Measurements from ENCODE around the gene ENDOU. TPM values are rescaled to one million over a fixed set of nuclear protein-coding genes. Genes with fewer than 3 reads are reported as not detected.

The ENDOU gene
- total and polyA plus RNA-seq, 9 donors = 0.69 to 3.6 (median 1.4) TPM

- WGBS, 3 donors = 0 to 1% (median 0%) methylated on average over 54 to 66 of the region's 66 CpGs
- TF ChIP-seq, protein P1, sequence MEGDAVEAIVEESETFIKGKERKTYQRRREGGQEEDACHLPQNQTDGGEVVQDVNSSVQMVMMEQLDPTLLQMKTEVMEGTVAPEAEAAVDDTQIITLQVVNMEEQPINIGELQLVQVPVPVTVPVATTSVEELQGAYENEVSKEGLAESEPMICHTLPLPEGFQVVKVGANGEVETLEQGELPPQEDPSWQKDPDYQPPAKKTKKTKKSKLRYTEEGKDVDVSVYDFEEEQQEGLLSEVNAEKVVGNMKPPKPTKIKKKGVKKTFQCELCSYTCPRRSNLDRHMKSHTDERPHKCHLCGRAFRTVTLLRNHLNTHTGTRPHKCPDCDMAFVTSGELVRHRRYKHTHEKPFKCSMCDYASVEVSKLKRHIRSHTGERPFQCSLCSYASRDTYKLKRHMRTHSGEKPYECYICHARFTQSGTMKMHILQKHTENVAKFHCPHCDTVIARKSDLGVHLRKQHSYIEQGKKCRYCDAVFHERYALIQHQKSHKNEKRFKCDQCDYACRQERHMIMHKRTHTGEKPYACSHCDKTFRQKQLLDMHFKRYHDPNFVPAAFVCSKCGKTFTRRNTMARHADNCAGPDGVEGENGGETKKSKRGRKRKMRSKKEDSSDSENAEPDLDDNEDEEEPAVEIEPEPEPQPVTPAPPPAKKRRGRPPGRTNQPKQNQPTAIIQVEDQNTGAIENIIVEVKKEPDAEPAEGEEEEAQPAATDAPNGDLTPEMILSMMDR (IDR thresholded peaks at IDR 0.05) = peak; percentile 76 to 87 (median 84)
- TF ChIP-seq EP300 (IDR thresholded peaks at IDR 0.05) = no peak
- TF ChIP-seq POLR2A (IDR thresholded peaks at IDR 0.05) = peak; percentile 65
- Histone ChIP-seq H3K4me3 (peak within 1 kb of the TSS; percentile 99), H3K27ac (peak within 1 kb of the TSS; percentile 64 to 81), H3K9me3 (no peaks in the 10 kb centered on the region), H3K27me3 (no peaks in the 10 kb centered on the region), H3K4me1 (ENCODE audit: insufficient read depth) (peaks cover 8% of the 10 kb centered on the region), H3K36me3 (no peaks in the 10 kb centered on the region)
- peak; percentile 97 to 98 (median 97) for DNase-seq
- intact Hi-C loops (cut with DNase I) = loop anchor here in 2 of 4 donors (5.0 to 10.0 kb wide), 2 partner anchors 37 to 671 kb away; no protein-coding TSS in a partner anchor
Observed at GRCh38 chr12:47705566-47706425, 19.5 kb downstream of the ENDOU start, which contains the start of gene RPAP3. RPAP3 (minus strand) TSS chr12:47706030; CDS start chr12:47702840, 3,190 bp downstream.

DNA sequence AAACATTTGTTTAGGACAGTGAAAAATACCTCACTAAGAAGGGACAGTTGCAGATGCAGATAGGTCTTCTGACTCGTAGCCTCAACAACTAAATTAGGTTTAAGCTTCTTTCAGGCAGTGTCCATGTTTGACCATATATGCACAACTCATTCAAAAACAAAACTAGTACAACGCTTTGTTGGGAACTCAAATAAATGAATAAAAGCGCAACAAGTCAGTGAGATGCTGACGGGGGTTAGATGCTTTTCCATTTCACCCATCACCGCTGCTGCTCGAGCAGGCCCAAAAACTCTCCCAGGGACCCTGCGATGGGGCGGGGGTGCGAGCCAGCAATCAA is 20.1 kb downstream of the ENDOU start:
- Histone ChIP-seq H3K4me3 (peak overlapping the region; percentile 99), H3K27ac (peak overlapping the region; percentile 64 to 81), H3K9me3 (no peaks in the 10 kb centered on the region), H3K36me3 (no peaks in the 10 kb centered on the region), H3K4me1 (ENCODE audit: insufficient read depth) (peaks cover 8% of the 10 kb centered on the region), H3K27me3 (no peaks in the 10 kb centered on the region)
- WGBS, 3 donors = 0% methylated on average over 9 of the region's 9 CpGs
- TF ChIP-seq EP300 (IDR thresholded peaks at IDR 0.05) = no peak
- TF ChIP-seq, protein P1 (IDR thresholded peaks at IDR 0.05) = no peak
- TF ChIP-seq POLR2A (IDR thresholded peaks at IDR 0.05) = no peak
- DNase-seq = no peak
- intact Hi-C loops (cut with DNase I) = loop anchor here in 2 of 4 donors (5.0 to 10.0 kb wide), 2 partner anchors 37 to 670 kb away; no protein-coding TSS in a partner anchor

- Histone ChIP-seq H3K36me3 (no peaks in the 10 kb centered on the region), H3K9me3 (no peaks in the 10 kb centered on the region), H3K27ac (peak overlapping the region in 1 of 2 donors; percentile 81), H3K4me3 (no peak overlapping the region), H3K27me3 (no peaks in the 10 kb centered on the region), H3K4me1 (ENCODE audit: insufficient read depth) (peaks cover 8% of the 10 kb centered on the region)
- WGBS, 3 donors = 77 to 83% (median 82%) methylated on average over 9 of the region's 9 CpGs
- intact Hi-C loops (cut with DNase I) = loop anchor here in 2 of 4 donors (5.0 to 10.0 kb wide), 2 partner anchors 38 to 670 kb away; no protein-coding TSS in a partner anchor
- no peak for DNase-seq
- TF ChIP-seq, protein P1 (IDR thresholded peaks at IDR 0.05) = no peak
- TF ChIP-seq POLR2A (IDR thresholded peaks at IDR 0.05) = no peak
Observed at GRCh38 chr12:47704719-47705118, 20.6 kb downstream of the ENDOU start.

DNA sequence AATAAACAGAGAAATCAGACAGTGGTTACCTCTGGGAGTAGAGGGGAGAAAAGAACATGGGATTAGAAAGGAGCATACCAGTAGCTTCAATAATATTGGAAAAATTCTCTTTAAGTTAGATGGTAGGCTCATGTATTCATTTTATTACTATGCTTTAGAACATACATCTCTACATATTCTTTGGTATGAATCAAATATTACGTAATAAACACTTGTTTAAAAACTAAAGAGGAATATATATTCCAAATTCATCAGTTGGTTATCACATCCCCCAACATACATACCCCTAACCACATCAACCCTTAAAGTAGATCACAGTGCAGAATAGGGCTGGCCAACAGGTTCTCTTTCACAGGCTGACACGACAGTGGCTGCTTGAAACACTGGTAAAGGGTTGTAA is 25.0 kb downstream of the ENDOU start:
- Histone ChIP-seq H3K9me3 (no peaks in the 10 kb centered on the region), H3K27ac (no peak overlapping the region), H3K4me1 (ENCODE audit: insufficient read depth) (peaks cover 8% of the 10 kb centered on the region), H3K4me3 (no peak overlapping the region), H3K27me3 (no peaks in the 10 kb centered on the region), H3K36me3 (no peaks in the 10 kb centered on the region)
- no peak for DNase-seq
- WGBS, 3 donors = 95 to 99% (median 97%) methylated on average over 2 of the region's 2 CpGs
- TF ChIP-seq EP300 (IDR thresholded peaks at IDR 0.05) (no peak), POLR2A (IDR thresholded peaks at IDR 0.05) (no peak)
- TF ChIP-seq, protein P1 (IDR thresholded peaks at IDR 0.05) = no peak
- intact Hi-C loops (cut with DNase I) = loop anchor here in 1 of 4 donors (10.0 kb wide), 1 partner anchor 665 kb away; no protein-coding TSS in a partner anchor

All from ovary (tissue), 9 donors.